Measurements from ENCODE around the gene AGBL1.

The AGBL1 gene

GRCh38 chr15:86650094-86650493 lies 570.4 kb downstream of the AGBL1 start:
- Histone ChIP-seq H3K9me3 (no peaks in the 10 kb centered on the region), H3K36me3 (replicated peaks) (no peaks in the 10 kb centered on the region), H3K4me1 (peaks cover 8% of the 10 kb centered on the region; the same call in 1 of the 2 replicates), H3K27me3 (ENCODE audit: low read depth) (no peaks in the 10 kb centered on the region), H3K4me3 (no peak overlapping the region)
- no peak for DNase-seq (ENCODE audit: low spot score in 2 of 2)
- in situ Hi-C loops (cut with MboI; ENCODE audit: low sequenced_read_pairs), result no loop called here

- H3K36me3 ChIP-seq (replicated peaks), result no peaks in the 10 kb centered on the region
- H3K4me1 ChIP-seq, result no peaks in the 10 kb centered on the region
- peaks cover 3% of the 10 kb centered on the region; the same call in 1 of the 2 replicates for H3K27me3 ChIP-seq (ENCODE audit: low read depth)
- no peak for DNase-seq (ENCODE audit: low spot score in 2 of 2)
- no peaks in the 10 kb centered on the region for H3K9me3 ChIP-seq
- H3K4me3 ChIP-seq, result no peak overlapping the region
- in situ Hi-C loops (cut with MboI; ENCODE audit: low sequenced_read_pairs), result no loop called here
Measured at GRCh38 chr15:86653344-86654197, 573.9 kb downstream of the AGBL1 start.

- Histone ChIP-seq H3K27me3 (ENCODE audit: low read depth) (peaks cover 3% of the 10 kb centered on the region; the same call in 1 of the 2 replicates), H3K36me3 (replicated peaks) (no peaks in the 10 kb centered on the region), H3K9me3 (no peaks in the 10 kb centered on the region), H3K4me1 (no peaks in the 10 kb centered on the region), H3K4me3 (no peak overlapping the region)
- DNase-seq (ENCODE audit: low spot score in 2 of 2), result no peak
- in situ Hi-C loops (cut with MboI; ENCODE audit: low sequenced_read_pairs), result no loop called here
Measured at GRCh38 chr15:86654501-86654900, 574.8 kb downstream of the AGBL1 start.

DNA sequence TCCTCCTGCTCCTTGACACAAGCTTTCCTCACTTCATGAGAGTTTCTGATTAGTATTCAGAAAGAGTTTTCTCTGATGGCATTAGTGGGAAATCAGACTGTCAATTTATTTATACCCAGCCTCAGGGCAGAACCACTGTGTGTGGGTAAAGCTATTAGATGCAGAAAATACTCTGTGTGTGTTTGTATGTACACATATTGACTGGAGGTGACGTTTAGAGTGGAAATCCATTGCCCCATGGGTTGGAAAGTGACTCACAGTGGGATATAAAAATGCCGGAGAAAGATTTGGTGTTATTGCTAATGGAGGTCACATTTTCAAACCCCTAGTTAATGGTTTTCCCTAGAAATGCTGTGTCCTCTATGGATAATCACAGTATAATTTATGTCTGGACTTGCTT lies 577.6 kb downstream of the AGBL1 start:
- no peaks in the 10 kb centered on the region for H3K36me3 ChIP-seq (replicated peaks)
- no peak for DNase-seq (ENCODE audit: low spot score in 2 of 2)
- peaks cover 3% of the 10 kb centered on the region; the same call in 1 of the 2 replicates for H3K27me3 ChIP-seq (ENCODE audit: low read depth)
- no peaks in the 10 kb centered on the region for H3K4me1 ChIP-seq
- H3K4me3 ChIP-seq, result no peak overlapping the region
- H3K9me3 ChIP-seq, result no peaks in the 10 kb centered on the region
- in situ Hi-C loops (cut with MboI; ENCODE audit: low sequenced_read_pairs), result no loop called here

DNA sequence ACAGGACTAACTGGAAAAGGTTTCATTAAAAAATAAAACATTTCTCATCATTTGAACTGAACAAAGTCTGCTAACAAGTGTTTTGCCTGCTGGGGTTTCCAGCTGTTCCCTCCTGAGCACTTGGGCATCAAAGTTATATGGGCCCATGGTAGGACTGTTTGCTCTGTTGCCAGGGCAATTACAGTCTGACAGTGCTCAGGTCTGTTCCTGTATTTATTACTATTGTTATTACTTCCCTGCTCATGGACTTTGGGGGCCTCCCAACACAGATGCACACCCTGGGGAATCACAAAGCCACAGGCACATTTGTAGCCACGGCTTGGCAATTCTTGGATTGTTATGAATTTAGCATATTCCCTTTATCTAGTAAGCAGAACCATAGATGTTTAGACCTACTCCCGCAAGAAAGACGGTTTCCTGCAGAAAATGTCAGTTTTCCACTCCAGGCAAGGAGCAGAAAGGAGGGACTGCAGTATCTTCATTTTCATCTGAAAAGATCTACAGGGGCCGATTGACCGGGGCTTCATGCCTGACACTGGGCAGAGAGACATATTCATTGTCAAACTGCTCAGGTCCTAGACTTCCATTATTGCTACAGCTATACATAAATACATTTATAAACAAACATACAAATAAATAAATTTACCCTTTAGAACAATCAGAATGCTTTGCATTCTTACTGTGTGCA lies 580.2 kb downstream of the AGBL1 start:
- no peaks in the 10 kb centered on the region for H3K4me1 ChIP-seq
- no peaks in the 10 kb centered on the region for H3K9me3 ChIP-seq
- H3K4me3 ChIP-seq, result no peak overlapping the region
- no peak for DNase-seq (ENCODE audit: low spot score in 2 of 2)
- H3K36me3 ChIP-seq (replicated peaks), result no peaks in the 10 kb centered on the region
- in situ Hi-C loops (cut with MboI; ENCODE audit: low sequenced_read_pairs), result no loop called here
- H3K27me3 ChIP-seq (ENCODE audit: low read depth), result peaks cover 3% of the 10 kb centered on the region; the same call in 1 of the 2 replicates

DNA sequence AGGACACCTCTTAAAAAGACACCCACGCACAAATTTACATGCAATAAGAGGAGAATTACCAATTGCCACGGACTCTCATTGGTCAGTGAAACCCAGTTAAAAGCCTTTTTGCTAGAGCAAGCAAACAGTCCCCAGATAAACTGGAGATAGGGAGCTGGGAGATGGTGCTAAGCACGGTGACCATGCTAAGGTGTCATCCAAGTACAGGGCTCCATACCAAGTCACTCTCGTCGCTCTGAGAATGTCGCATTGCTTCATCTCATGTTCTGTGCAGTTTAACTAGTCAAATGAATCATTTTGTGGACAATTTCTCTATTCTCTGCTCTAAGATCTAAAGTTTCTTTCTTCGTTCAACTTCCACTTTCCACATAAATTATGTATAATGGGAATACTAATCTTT lies 581.9 kb downstream of the AGBL1 start:
- no peaks in the 10 kb centered on the region for H3K4me1 ChIP-seq
- H3K9me3 ChIP-seq, result no peaks in the 10 kb centered on the region
- in situ Hi-C loops (cut with MboI; ENCODE audit: low sequenced_read_pairs), result no loop called here
- no peak overlapping the region for H3K4me3 ChIP-seq
- no peaks in the 10 kb centered on the region for H3K27me3 ChIP-seq (ENCODE audit: low read depth)
- no peak for DNase-seq (ENCODE audit: low spot score in 2 of 2)
- no peaks in the 10 kb centered on the region for H3K36me3 ChIP-seq (replicated peaks)

DNA sequence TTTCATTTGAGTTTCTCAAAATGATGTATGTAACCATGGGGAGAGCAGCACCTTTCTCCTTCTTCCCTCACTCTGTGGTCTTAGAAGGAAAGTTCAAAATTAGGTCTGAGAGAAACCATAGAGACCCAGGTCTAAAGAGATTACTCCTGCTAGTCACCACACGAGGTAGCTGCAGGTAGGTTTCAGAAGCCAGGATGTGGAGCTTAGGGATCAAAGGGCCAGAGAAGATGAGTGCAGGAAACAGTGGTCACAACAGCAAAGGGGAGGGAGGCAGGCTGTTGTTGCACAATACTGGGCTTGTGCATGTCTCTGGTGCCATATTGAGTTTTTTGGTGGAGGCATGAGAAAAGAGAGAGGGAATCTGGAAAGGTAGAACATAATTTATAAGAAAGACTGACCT lies 583.6 kb downstream of the AGBL1 start:
- DNase-seq (ENCODE audit: low spot score in 2 of 2), result no peak
- no peaks in the 10 kb centered on the region for H3K4me1 ChIP-seq
- H3K9me3 ChIP-seq, result no peaks in the 10 kb centered on the region
- no peaks in the 10 kb centered on the region for H3K27me3 ChIP-seq (ENCODE audit: low read depth)
- H3K36me3 ChIP-seq (replicated peaks), result no peaks in the 10 kb centered on the region
- H3K4me3 ChIP-seq, result no peak overlapping the region
- in situ Hi-C loops (cut with MboI; ENCODE audit: low sequenced_read_pairs), result no loop called here

DNA sequence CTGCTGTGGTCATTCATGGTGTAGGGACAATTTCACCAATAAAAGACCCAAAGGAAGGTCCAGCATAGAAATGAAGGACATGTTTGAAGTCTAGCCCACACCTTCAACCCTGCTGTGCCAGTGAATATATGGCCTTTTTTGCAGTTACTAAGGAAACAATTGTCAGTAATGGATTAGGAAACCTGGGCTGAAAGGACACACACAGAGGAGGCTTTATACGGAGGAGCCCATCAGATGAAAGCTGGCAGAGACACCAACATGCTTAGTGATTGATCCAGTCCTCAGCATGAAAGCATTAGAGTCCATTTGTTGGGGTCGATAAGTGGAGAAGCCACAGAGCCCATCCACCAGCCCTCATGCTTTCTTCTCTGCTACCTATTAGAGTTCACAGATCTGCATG lies 584.3 kb downstream of the AGBL1 start:
- no peaks in the 10 kb centered on the region for H3K4me1 ChIP-seq
- no peaks in the 10 kb centered on the region for H3K27me3 ChIP-seq (ENCODE audit: low read depth)
- H3K4me3 ChIP-seq, result no peak overlapping the region
- no peak for DNase-seq (ENCODE audit: low spot score in 2 of 2)
- H3K9me3 ChIP-seq, result no peaks in the 10 kb centered on the region
- H3K36me3 ChIP-seq (replicated peaks), result no peaks in the 10 kb centered on the region
- in situ Hi-C loops (cut with MboI; ENCODE audit: low sequenced_read_pairs), result no loop called here

- Histone ChIP-seq H3K36me3 (replicated peaks) (no peaks in the 10 kb centered on the region), H3K4me3 (no peak overlapping the region), H3K4me1 (no peaks in the 10 kb centered on the region), H3K9me3 (no peaks in the 10 kb centered on the region), H3K27me3 (ENCODE audit: low read depth) (no peaks in the 10 kb centered on the region)
- DNase-seq (ENCODE audit: low spot score in 2 of 2), result no peak
- in situ Hi-C loops (cut with MboI; ENCODE audit: low sequenced_read_pairs), result no loop called here
Measured at GRCh38 chr15:86664581-86664980, 584.9 kb downstream of the AGBL1 start.

DNA sequence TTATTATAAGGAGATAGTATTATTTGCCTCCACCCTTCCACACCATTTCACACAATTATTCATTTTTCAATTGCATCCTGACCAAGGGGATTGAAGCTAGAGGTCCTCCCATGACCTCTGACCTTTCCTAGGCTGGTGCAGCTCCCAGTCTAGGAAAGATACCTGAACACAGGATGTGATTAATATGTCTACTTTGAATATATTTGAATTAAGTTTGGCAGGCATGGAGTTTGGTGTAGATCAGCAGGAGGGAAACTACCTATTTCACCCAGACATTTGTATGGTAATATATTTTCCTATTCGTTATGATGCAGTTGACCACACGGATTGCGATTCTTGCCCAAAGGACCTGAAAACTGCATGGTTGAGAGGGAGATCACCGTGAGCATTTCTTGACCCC lies 596.3 kb downstream of the AGBL1 start:
- H3K4me1 ChIP-seq, result no peaks in the 10 kb centered on the region
- H3K4me3 ChIP-seq, result no peak overlapping the region
- DNase-seq (ENCODE audit: low spot score in 2 of 2), result no peak
- no peaks in the 10 kb centered on the region for H3K36me3 ChIP-seq (replicated peaks)
- no peaks in the 10 kb centered on the region for H3K27me3 ChIP-seq (ENCODE audit: low read depth)
- no peaks in the 10 kb centered on the region for H3K9me3 ChIP-seq
- in situ Hi-C loops (cut with MboI; ENCODE audit: low sequenced_read_pairs), result no loop called here

DNA sequence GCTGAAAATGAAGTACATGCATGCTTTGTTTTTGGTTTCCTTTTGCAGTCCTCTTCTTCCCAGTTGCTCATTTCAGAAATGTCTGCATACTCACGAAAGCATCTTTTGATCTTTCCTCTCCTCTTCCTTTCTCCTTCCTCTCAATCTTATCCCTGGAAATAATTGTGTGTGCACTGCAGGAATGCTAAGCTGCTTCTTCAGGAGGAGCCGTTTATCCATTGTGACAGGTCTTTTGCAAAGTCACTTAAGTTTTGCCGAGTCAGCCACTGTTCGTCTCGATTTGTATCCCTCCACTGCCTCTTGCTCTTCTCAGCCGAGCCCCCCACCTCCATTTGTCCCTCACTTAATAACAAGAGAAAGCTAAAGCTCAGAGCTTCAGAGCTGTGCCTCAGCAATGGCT lies 597.6 kb downstream of the AGBL1 start:
- no peaks in the 10 kb centered on the region for H3K4me1 ChIP-seq
- no peak overlapping the region for H3K4me3 ChIP-seq
- in situ Hi-C loops (cut with MboI; ENCODE audit: low sequenced_read_pairs), result no loop called here
- H3K36me3 ChIP-seq (replicated peaks), result no peaks in the 10 kb centered on the region
- H3K27me3 ChIP-seq (ENCODE audit: low read depth), result no peaks in the 10 kb centered on the region
- no peak for DNase-seq (ENCODE audit: low spot score in 2 of 2)
- no peaks in the 10 kb centered on the region for H3K9me3 ChIP-seq

DNA sequence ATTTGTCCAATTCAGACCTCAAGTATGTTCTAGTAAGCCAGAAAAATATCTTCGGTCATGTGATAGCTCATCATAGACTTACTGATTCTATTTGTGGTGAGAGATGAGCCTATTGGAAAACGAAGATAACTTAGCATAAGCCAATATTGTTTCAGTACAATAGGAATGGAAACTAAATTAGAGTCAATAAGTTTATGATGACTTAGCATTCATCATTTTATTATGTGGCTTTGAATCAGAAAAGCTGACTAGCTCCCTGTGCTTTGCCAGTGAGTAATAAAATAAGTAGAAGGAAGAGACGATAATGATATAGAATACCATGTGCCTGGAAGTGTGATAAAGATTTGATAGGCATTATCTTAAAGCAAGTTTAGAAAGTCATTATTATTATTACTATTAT lies 605.6 kb downstream of the AGBL1 start:
- no peaks in the 10 kb centered on the region for H3K27me3 ChIP-seq (ENCODE audit: low read depth)
- in situ Hi-C loops (cut with MboI; ENCODE audit: low sequenced_read_pairs), result no loop called here

DNA sequence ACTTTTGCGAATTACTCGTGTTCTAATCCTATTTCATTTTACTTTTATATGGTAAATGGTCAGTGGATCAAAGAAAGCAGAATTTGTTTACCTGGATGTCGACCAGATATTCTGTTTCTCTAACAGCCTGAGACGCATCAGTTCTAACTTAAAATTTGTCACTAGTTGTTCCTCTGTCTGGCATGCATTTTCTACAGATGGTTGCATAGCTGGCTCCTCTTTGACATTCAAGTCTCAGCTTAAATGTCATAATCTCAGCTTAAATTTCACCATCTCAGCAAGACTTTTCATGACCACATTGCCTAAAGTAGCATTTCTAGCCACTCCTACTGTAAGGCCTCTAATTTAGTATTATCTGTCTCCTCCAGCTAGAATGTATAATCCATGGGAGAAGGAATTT lies 609.3 kb downstream of the AGBL1 start:
- Histone ChIP-seq H3K27me3 (ENCODE audit: low read depth) (no peaks in the 10 kb centered on the region), H3K36me3 (replicated peaks) (no peaks in the 10 kb centered on the region), H3K4me1 (no peaks in the 10 kb centered on the region), H3K4me3 (no peak overlapping the region), H3K9me3 (no peaks in the 10 kb centered on the region)
- in situ Hi-C loops (cut with MboI; ENCODE audit: low sequenced_read_pairs), result no loop called here
- DNase-seq (ENCODE audit: low spot score in 2 of 2), result no peak

More for the DNA sequence above, 605.6 kb downstream of the AGBL1 start:
- Histone ChIP-seq H3K4me1 (no peaks in the 10 kb centered on the region), H3K36me3 (replicated peaks) (no peaks in the 10 kb centered on the region), H3K9me3 (no peaks in the 10 kb centered on the region), H3K4me3 (no peak overlapping the region)
- DNase-seq (ENCODE audit: low spot score in 2 of 2), result no peak

DNA sequence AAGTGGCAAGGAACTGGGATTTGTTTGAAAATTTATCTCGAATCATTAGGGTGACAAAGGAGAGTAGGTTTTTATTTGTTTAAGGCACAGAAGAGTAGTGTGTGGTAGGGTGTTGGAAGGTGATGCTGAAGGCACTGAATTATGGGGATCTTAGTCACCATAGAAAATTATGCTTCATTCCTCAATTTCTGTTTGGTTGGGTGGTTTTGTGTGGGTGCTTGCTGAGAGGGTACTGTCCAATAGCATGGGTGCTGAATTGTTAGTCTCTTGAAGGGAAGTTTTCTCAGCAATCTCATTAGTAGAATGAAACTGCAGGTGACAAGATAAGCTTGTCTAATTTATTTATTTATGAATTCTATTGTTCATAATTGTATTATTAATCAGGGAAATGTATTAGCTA lies 610.9 kb downstream of the AGBL1 start:
- in situ Hi-C loops (cut with MboI; ENCODE audit: low sequenced_read_pairs), result no loop called here
- H3K4me3 ChIP-seq, result no peak overlapping the region
- no peaks in the 10 kb centered on the region for H3K4me1 ChIP-seq
- H3K9me3 ChIP-seq, result no peaks in the 10 kb centered on the region
- H3K27me3 ChIP-seq (ENCODE audit: low read depth), result no peaks in the 10 kb centered on the region
- no peaks in the 10 kb centered on the region for H3K36me3 ChIP-seq (replicated peaks)
- no peak for DNase-seq (ENCODE audit: low spot score in 2 of 2)
